PC-3 (cell line): ENCODE data around the gene NTN1. TPM values are rescaled to one million over a fixed set of nuclear protein-coding genes. Genes with fewer than 3 reads are reported as not detected.
"Not testable (repeated sequence)": the region's sequence is repeated elsewhere in the genome, so short reads cannot be mapped to it uniquely, and the experiment has no call there.

Source experiments
- ATAC-seq: fragments of 200-7000 bp; cut with Tn5 transposase; 2 replicates; pipeline ENCODE4 v1.9.1; 2020; ENCODE audit warnings: mild to moderate bottlenecking, moderate library complexity
- BruUV-seq: library from RNA; stranded (reverse); fragments of 400-500 nt; replicated peaks from 2 replicates; lab custom pipeline; 2021; lab: Mats Ljungman, UMichigan
- CTCF ChIA-PET: fragments of 300-600 bp; sonication (Branson Sonifier 250); formaldehyde crosslinking; loops from one replicate; lab custom pipeline; 2022; ENCODE audit warnings: antibody characterized with exemption; lab: Charles Lee
- POLR2A ChIA-PET: fragments of 300-600 bp; sonication (Branson Sonifier 250); formaldehyde crosslinking; loops from one replicate; lab custom pipeline; 2022; ENCODE audit warnings: antibody characterized with exemption; ENCODE audit not compliant: unreplicated experiment; lab: Charles Lee
- DNase-seq: peaks from one replicate; pipeline ENCODE4 v3.0.0-alpha.2; 2015
- H2AFZ ChIP-seq: fragments of 300-600 bp; sonication (generic); 2 replicates; pipeline ENCODE4 v1.6.0; 2016; ENCODE audit warnings: antibody characterized with exemption, low read length
- H3F3A ChIP-seq: fragments of 300-600 bp; sonication (generic); one replicate; pipeline ENCODE4 v1.6.0; 2017; ENCODE audit warnings: antibody characterized with exemption, low read length, control low read depth, mild to moderate bottlenecking; ENCODE audit not compliant: unreplicated experiment
- H3K27ac ChIP-seq: fragments of 300-600 bp; sonication (generic); 2 replicates; pipeline ENCODE4 v1.5.1; 2016; ENCODE audit warnings: mild to moderate bottlenecking, low read length
- H3K27me3 ChIP-seq: fragments of 300-600 bp; sonication (generic); 2 replicates; pipeline ENCODE4 v1.6.1; 2016; ENCODE audit warnings: low read length, mixed read lengths
- H3K36me3 ChIP-seq: fragments of 300-600 bp; sonication (generic); 2 replicates; pipeline ENCODE4 v1.6.1; 2016; ENCODE audit warnings: low read depth, mixed run types, low read length, mixed read lengths
- H3K4me1 ChIP-seq: fragments of 300-600 bp; sonication (generic); 2 replicates; pipeline ENCODE4 v1.5.1; 2016; ENCODE audit warnings: low read length; ENCODE audit not compliant: insufficient read depth
- H3K4me2 ChIP-seq: fragments of 300-600 bp; sonication (generic); 2 replicates; pipeline ENCODE4 v1.6.0; 2016; ENCODE audit warnings: low read length
- H3K4me3 ChIP-seq: fragments of 300-600 bp; sonication (generic); 2 replicates; pipeline ENCODE4 v1.5.1; 2016; ENCODE audit warnings: mild to moderate bottlenecking, low read length, mixed read lengths
- H3K79me2 ChIP-seq: fragments of 300-600 bp; sonication (generic); 2 replicates; pipeline ENCODE4 v1.6.1; 2017; ENCODE audit warnings: low read length, mixed read lengths
- H3K9ac ChIP-seq: fragments of 300-600 bp; sonication (generic); 2 replicates; pipeline ENCODE4 v1.6.0; 2016; ENCODE audit warnings: mild to moderate bottlenecking, low read length
- H3K9me2 ChIP-seq: fragments of 300-600 bp; sonication (generic); replicated peaks from 2 replicates; pipeline ENCODE4 v1.6.1; 2016; ENCODE audit warnings: mixed run types, low read length, mixed read lengths
- H3K9me3 ChIP-seq: fragments of 300-600 bp; sonication (generic); 2 replicates; pipeline ENCODE4 v1.6.1; 2016; ENCODE audit warnings: low read length, mixed read lengths
- H4K20me1 ChIP-seq: fragments of 300-600 bp; sonication (generic); 2 replicates; pipeline ENCODE4 v1.6.1; 2016; ENCODE audit warnings: low read length, mixed read lengths
- EZH2 ChIP-seq: fragments of 300-600 bp; sonication (generic); IDR thresholded peaks from one replicate; pipeline ENCODE4 v1.6.1; 2017; ENCODE audit warnings: antibody characterized with exemption, mild to moderate bottlenecking, low read length; ENCODE audit not compliant: unreplicated experiment
- EZH2phosphoT487 ChIP-seq: fragments of 300-600 bp; sonication (generic); IDR thresholded peaks from 2 replicates; pipeline ENCODE4 v1.6.1; 2018; ENCODE audit warnings: mild to moderate bottlenecking, antibody characterized with exemption, low read length, borderline replicate concordance
- intact Hi-C: fragments of 100-400 bp; cut with micrococcal nuclease; formaldehyde crosslinking; loops from 2 replicates; pipeline ENCODE4 v1.9.0; 2023
- total RNA-seq: library from RNA; depleted of rRNA; stranded (reverse); fragments of >200 nt; gene quantifications from 2 replicates; pipeline ENCODE4 v1.2.3, GENCODE V29; 2014
- TF ChIP-seq, protein P1 (sequence below): fragments of 300-600 bp; sonication (generic); conservative IDR thresholded peaks from 2 replicates; pipeline ENCODE4 v1.5.1; 2017; ENCODE audit warnings: antibody characterized with exemption, low read depth, mild to moderate bottlenecking, low read length

Gene NTN1
- total RNA-seq, 1 experiment from 2014 or later: 0.22 TPM

- Histone ChIP-seq H3K4me1 (peaks cover 27% of the 10 kb centered on the region), H4K20me1 (no peaks in the 10 kb centered on the region), H3K9me3 (no peaks in the 10 kb centered on the region), H3K9me2 (no peaks in the 10 kb centered on the region), H3K4me2 (no peak overlapping the region), H3K4me3 (no peak overlapping the region), H2AFZ (no peak overlapping the region), H3K79me2 (no peaks in the 10 kb centered on the region), H3F3A (no peaks in the 10 kb centered on the region), H3K27me3 (no peaks in the 10 kb centered on the region), H3K36me3 (no peaks in the 10 kb centered on the region), H3K9ac (no peak overlapping the region), H3K27ac (no peak overlapping the region)
- no TSS peak for BruUV-seq
- intact Hi-C loops: loop anchor here (10.0 kb wide), 1 partner anchor 119 kb away; no protein-coding TSS in a partner anchor
- ChIA-PET CTCF (no interaction called here), POLR2A (no interaction called here)
- TF ChIP-seq EZH2phosphoT487 (no peak), EZH2 (no peak)
- TF ChIP-seq, protein P1, sequence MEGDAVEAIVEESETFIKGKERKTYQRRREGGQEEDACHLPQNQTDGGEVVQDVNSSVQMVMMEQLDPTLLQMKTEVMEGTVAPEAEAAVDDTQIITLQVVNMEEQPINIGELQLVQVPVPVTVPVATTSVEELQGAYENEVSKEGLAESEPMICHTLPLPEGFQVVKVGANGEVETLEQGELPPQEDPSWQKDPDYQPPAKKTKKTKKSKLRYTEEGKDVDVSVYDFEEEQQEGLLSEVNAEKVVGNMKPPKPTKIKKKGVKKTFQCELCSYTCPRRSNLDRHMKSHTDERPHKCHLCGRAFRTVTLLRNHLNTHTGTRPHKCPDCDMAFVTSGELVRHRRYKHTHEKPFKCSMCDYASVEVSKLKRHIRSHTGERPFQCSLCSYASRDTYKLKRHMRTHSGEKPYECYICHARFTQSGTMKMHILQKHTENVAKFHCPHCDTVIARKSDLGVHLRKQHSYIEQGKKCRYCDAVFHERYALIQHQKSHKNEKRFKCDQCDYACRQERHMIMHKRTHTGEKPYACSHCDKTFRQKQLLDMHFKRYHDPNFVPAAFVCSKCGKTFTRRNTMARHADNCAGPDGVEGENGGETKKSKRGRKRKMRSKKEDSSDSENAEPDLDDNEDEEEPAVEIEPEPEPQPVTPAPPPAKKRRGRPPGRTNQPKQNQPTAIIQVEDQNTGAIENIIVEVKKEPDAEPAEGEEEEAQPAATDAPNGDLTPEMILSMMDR: no peak
- DNase-seq: no peak
- ATAC-seq: no peak
These were observed 234.5 kb downstream of the NTN1 start for GRCh38 chr17:9255833-9256232.

GRCh38 chr17:9256361-9256750 is 235.0 kb downstream of the NTN1 start:
- Histone ChIP-seq H3K4me3 (no peak overlapping the region), H3K27ac (peak overlapping the region; percentile 56), H3K79me2 (no peaks in the 10 kb centered on the region), H3K4me1 (peaks cover 27% of the 10 kb centered on the region), H3F3A (no peaks in the 10 kb centered on the region), H3K27me3 (no peaks in the 10 kb centered on the region), H3K9ac (no peak overlapping the region), H3K9me3 (no peaks in the 10 kb centered on the region), H3K36me3 (no peaks in the 10 kb centered on the region), H3K4me2 (peak overlapping the region; percentile 51; the same call in 1 of the 2 replicates), H4K20me1 (no peaks in the 10 kb centered on the region), H3K9me2 (no peaks in the 10 kb centered on the region), H2AFZ (no peak overlapping the region)
- ChIA-PET POLR2A (no interaction called here), CTCF (no interaction called here)
- TF ChIP-seq EZH2phosphoT487 (no peak), EZH2 (no peak)
- TF ChIP-seq, protein P1: no peak
- ATAC-seq (no peak), DNase-seq (no peak)
- no TSS peak for BruUV-seq
- intact Hi-C loops: loop anchor here (10.0 kb wide), 1 partner anchor 118 kb away; no protein-coding TSS in a partner anchor

DNA sequence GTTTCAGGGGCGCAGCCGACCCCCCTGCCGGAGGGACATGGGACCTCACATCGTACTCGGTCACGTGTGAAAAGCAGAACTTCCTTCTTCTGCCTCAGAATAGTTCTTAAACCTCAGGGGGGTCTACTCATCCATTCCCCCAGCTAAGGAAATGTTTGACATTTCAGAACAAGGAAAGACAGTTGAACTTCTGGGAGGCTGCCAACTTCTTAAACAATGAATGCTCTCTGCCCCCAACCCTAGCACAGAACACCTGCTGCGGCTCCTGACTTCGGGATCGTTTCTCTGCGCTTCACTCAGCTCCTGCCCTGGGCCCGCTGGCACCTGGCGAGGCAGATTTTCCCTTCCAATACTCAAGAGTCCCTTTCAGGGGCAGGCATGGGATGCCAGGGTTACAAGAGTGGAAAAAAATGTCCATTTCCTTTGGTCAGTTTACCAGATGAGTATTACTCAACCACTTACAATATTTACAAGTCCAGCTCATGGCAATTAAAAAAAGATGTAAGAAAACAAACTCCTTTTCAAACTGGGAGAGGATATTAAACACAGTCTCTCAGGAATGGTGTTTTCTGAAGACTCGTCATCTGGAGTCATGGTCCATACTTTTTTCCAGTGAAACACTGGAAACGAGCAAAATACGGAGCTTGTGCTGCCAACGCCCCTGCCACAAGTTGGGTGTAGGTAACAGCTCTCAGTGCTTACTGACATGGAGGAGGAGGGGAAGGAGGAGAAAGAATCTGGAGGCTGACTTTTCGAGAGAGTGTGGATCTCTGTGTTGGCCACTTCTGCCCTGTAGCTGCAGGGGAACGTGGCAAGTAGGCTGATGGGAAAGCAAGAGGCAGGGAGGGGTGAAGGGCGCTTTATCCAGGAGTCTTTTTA is 235.7 kb downstream of the NTN1 start:
- POLR2A ChIA-PET: no interaction called here
- H3K4me2 ChIP-seq: peak overlapping the region; percentile 51
- 0 out of 2 replicates have a peak overlapping the region, but pooled peaks have one; percentile 24 for H2AFZ ChIP-seq

GRCh38 chr17:9257630-9257965 is 236.3 kb downstream of the NTN1 start:
- H3K9me3 ChIP-seq, ATAC-seq, H3K27me3 ChIP-seq, BruUV-seq, H3K9ac ChIP-seq, H4K20me1 ChIP-seq, H3F3A ChIP-seq, DNase-seq, H3K79me2 ChIP-seq, H3K9me2 ChIP-seq, H3K4me3 ChIP-seq, POLR2A ChIA-PET, H3K36me3 ChIP-seq, H2AFZ ChIP-seq: not testable (repeated sequence)
- peak overlapping the region; percentile 56 for H3K27ac ChIP-seq
- peaks cover 27% of the 10 kb centered on the region for H3K4me1 ChIP-seq
- peak overlapping the region; percentile 51 for H3K4me2 ChIP-seq
- CTCF ChIA-PET: interaction anchor here (0.7 kb wide), 1 partner anchor 18 kb away, joined by 3 read pairs; no protein-coding TSS in a partner anchor
- intact Hi-C loops: loop anchor here (10.0 kb wide), 1 partner anchor 117 kb away; no protein-coding TSS in a partner anchor

More for the DNA sequence above, 235.7 kb downstream of the NTN1 start:
- CTCF ChIA-PET: interaction anchor here (0.7 kb wide), 1 partner anchor 17 kb away, joined by 3 read pairs; no protein-coding TSS in a partner anchor
- H3K9me3 ChIP-seq: no peaks in the 10 kb centered on the region
- no peak overlapping the region for H3K4me3 ChIP-seq
- H4K20me1 ChIP-seq: no peaks in the 10 kb centered on the region
- peaks cover 27% of the 10 kb centered on the region for H3K4me1 ChIP-seq
- H3K79me2 ChIP-seq: no peaks in the 10 kb centered on the region
- no peaks in the 10 kb centered on the region for H3K36me3 ChIP-seq
- H3K9me2 ChIP-seq: no peaks in the 10 kb centered on the region
- ATAC-seq (peak; percentile 81), DNase-seq (peak; percentile 59)
- H3F3A ChIP-seq: no peaks in the 10 kb centered on the region
- intact Hi-C loops: loop anchor here (10.0 kb wide), 1 partner anchor 118 kb away; no protein-coding TSS in a partner anchor
- H3K27ac ChIP-seq: peak overlapping the region; percentile 56
- H3K27me3 ChIP-seq: no peaks in the 10 kb centered on the region
- H3K9ac ChIP-seq: no peak overlapping the region
- no TSS peak for BruUV-seq
- no peak for TF ChIP-seq EZH2
- TF ChIP-seq, protein P1: no peak
- no peak for TF ChIP-seq EZH2phosphoT487
